HK-2 (cell line): ENCODE data around the gene LINC00305.

ENCODE experiments used
- DNase-seq: peaks from one replicate; pipeline ENCODE4 v3.0.0-alpha.2; 2018; ENCODE audit not compliant: unreplicated experiment

LINC00305 gene

DNA sequence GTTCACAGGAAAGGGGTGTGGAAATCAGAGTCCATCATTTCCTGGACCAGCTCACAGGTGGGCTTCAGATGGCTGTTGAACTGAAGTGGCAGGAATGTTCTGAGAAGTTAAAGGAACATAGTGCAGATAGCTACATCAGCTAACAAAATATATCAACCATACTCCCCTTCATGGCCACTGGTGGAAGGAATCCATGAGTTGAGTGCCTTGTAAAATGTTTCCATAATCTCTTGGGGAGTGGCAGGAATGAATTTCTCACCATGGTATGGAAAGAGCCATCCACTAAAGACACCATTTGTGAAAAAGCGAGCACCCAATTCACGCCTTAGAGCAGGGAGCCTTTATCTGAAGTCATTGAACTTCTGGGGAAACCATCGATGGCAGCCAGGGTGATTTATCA, at the start of gene LINC00305:
LINC00305 (minus strand) TSS at position 101 of the 400 bp plus-strand sequence.
- no peak for DNase-seq

DNA sequence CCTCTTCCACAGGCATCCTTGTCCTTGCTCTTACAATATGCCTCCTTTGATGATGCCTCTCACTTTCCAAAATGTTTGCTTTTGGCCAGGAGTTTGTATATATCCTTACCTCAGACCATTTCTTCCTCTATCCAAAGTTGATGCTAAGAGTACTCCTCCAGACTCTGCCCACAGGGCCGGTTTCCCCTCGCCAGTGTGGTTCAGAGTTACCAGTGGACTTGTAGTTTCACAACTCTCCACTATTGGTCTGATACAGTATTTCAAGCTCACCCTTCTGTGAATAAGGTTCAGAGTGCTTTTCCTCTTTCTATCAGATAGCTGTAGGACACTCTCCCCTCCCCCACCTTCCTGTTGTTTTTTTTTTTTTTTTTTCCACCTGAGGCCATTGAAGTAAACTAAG, 42.2 kb upstream of the LINC00305 start:
- no peak for DNase-seq

GRCh38 chr18:64185987-64186386, 37.1 kb upstream of the LINC00305 start:
- DNase-seq = no peak

DNA sequence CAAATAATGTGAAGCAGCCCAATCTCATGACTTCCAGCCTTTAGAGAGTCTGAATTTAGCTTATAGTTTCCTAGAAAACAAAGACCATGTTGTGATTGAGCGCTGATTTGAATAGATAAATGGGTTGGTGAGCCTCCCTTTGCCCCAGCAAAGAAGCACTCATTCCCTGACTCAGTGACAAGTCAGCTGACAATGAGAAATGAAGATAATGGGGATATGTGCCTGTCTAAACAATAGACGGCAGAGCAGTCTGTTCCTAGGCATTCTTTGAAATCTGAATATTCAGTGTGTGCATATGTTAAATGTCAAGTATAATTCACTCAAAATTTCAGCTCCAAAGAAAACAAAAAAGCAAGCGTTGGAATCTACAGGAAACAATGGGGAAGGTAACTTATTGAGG, 34.8 kb upstream of the LINC00305 start:
- no peak for DNase-seq

GRCh38 chr18:64180617-64181016, 31.7 kb upstream of the LINC00305 start:
- DNase-seq = no peak

DNA sequence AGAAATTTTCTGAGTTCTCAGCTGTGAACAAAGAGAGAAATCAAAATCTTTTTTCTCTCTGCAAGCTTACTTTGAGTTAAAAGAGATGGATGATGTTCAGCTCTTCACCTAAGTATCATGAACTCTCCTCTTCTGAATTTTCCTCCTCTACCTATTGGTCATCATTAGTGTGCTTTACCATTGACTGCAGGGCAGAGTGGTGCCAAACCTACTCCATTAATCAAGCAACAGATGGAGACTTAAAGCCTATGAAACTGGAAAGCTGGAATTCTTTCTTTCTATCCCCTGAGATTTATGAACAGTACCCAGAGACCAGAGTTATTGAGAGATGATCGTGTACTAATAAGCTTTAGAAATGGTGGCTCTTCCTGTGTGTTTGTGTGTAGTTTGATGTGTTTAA, 31.3 kb upstream of the LINC00305 start:
- DNase-seq = no peak

DNA sequence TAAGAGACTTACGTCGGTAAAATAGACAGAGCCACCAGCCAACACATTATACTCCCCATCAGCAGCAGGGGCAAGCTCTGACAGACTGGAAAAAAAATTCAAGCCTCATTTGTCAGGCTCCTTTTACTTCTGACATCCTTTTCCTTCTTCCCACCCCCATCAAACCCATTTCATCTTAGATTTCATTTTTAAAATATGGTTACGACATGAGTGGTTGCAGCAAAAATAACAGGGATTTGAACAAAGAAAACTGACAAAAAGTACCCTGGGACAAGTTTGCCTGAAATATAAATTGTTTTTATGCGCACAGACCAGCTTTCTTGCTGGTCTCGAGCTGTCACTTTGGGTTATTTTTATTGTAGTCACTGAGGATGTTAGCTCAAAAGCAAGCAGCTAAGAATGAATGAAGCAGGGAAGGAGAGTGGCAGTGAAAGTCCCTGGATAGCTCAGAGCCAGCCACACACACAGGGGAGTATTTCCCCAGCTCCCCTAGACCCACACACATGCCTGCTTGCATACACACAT, 30.7 kb upstream of the LINC00305 start:
- no peak for DNase-seq

- DNase-seq = no peak
Observed at GRCh38 chr18:64178860-64179259, 30.0 kb upstream of the LINC00305 start.

DNA sequence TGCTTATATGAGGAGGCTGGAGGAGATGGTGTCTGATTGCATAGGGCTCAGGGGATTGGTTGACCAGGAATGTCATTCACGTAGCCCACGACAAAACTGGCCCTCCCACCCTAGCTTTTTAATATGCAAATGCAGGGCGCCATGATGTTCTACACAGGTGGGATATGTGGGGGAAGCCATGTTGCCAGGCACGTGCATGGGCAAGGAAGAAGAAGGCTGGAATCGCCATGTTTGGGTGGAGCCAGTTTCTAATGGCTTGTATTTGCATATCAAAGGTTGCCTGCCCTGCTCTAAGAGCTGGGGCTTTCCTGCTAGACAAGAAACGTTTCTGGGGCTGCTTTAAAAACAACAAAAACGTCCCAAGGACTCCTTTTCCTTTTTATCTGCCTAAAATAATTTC, 26.5 kb upstream of the LINC00305 start:
- no peak for DNase-seq

GRCh38 chr18:64171576-64171975, 22.7 kb upstream of the LINC00305 start:
- DNase-seq = no peak

- no peak for DNase-seq
Observed at GRCh38 chr18:64167408-64167925, 18.6 kb upstream of the LINC00305 start.

- DNase-seq = no peak
Observed at GRCh38 chr18:64165906-64166305, 17.0 kb upstream of the LINC00305 start.

GRCh38 chr18:64164883-64165282, 16.0 kb upstream of the LINC00305 start:
- no peak for DNase-seq

GRCh38 chr18:64149916-64150438, 1.1 kb upstream of the LINC00305 start:
- no peak for DNase-seq

- no peak for DNase-seq
Observed at GRCh38 chr18:64142904-64143303, 6.0 kb downstream of the LINC00305 start.

- no peak for DNase-seq
Observed at GRCh38 chr18:64137914-64138313, 11.0 kb downstream of the LINC00305 start.

- no peak for DNase-seq
Observed at GRCh38 chr18:64134044-64134747, 14.7 kb downstream of the LINC00305 start.

DNA sequence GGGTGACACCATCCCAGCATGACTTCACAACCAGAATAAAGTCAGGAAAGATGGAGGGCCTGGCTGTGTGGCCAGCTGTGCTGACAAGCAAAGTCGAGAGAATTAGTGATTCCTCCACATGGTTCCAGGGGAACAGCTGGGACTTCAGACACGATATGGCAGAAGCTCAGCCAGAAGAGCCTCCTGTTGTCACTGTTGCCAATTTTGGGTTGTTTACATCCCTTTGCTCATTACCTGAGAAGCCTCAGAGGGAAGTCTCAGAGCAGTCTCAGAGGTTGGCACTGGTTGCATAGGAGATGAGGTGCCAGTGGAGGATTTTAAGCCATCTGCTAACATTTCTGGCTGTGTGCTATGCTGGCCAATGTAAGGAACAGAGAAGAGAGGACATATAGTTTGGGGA, 16.0 kb downstream of the LINC00305 start:
- no peak for DNase-seq

DNA sequence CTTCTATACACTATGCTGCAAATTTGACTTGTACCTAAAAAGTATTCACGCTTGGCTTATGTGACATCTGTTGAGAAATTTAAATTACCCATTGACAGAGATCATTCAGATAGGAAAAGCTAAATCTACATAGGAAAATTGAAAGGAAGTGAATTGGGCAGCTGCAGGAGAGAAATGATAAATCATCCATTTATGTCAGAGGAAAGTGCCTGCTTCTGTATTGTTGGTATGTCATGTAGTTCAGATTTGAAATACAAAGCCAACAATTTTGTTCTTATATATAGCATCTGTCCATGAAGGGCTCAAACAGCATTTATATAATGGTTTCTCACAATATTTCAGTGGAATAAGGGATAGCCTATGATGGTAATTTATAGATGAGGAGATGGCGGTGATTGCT, 17.6 kb downstream of the LINC00305 start:
- DNase-seq = no peak

- DNase-seq = no peak
Observed at GRCh38 chr18:64127172-64127571, 21.7 kb downstream of the LINC00305 start.

DNA sequence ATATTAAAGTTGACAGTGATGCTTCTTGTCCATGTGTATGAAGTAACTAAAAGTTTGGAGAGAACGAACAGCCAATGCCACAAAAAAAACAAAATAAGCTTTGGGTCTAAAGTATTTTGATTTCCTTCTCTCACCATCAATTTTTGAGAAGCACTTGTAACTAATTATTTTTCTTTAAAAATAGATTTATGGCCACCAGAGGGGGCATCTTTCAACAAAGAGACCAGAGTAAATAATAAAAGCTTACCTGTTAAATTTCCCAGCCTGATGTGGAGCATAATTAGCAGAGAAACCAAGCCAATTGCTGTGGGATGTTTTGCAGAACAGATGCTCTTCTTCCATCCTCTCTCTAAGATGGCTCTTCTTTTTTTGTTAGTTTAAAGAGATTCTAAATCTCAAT, 29.0 kb downstream of the LINC00305 start:
- no peak for DNase-seq

DNA sequence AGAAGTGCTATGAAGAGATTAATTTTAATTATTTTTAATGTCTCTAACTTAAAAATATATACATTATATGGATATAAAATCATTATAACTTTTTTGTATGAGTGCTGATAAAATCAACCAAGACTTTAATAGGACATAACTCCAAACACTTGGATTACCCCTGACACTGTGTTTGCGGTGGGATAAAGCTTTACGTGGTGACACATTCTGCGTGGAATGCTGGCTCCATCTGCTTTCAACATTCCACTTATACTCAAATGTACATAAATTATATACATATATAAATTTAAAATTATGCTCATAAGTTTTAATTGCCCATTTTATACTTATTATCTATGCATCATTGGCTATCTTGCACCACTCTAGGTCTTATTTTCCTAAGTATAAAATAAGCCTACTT, 30.5 kb downstream of the LINC00305 start:
- no peak for DNase-seq

DNA sequence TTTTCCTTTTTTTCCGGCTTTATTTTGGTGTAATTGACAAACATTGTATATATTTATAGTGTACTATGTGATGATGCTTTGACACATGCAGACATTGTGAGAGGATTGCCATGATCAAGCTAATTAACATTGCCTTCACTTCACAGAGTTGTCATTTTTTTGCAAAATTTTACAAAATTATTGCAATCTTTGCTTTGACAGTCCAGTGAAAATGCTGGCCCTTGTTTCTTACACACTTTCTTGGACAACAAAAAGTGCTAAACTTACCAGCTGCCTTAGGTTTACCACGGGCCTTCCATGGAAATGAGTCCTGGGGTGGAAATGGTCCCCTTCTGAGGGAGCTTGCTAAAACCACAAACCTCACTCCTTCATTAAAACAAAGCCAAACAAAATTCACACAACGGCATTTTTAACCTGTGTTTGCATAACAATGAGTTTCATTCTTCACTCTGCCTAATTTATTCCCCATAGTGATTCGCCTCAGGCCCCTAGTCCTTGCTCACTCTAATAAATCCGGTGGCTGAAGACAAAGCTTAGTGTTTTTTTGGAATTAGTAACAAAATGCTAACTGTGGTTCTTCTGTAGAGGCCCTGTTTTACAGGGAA, 32.2 kb downstream of the LINC00305 start:
- no peak for DNase-seq
